Spleen (tissue), 11 donors: ENCODE data around the gene AQP12A. TPM values are rescaled to one million over a fixed set of nuclear protein-coding genes. Genes with fewer than 3 reads are reported as not detected.

Experiments used
- DNase-seq: peaks from one replicate; pipeline ENCODE4 v3.0.0-alpha.2; 2020
- H3K27ac ChIP-seq, 8 donors: fragments of 200-600 bp; sonication (generic) in 7 of 8; 1 replicate in 4 of 8; 2 replicates in 4 of 8; pipeline versions ENCODE4 v1.5.0 to v1.8.0; 2016 to 2021; ENCODE audit warnings: inconsistent platforms in 4 of 8, mild to moderate bottlenecking in 4 of 8, moderate library complexity in 1 of 8
- H3K27me3 ChIP-seq, 7 donors: fragments of 200-600 bp; sonication (generic) in 6 of 7; replicated peaks in 1 of 7; 1 replicate in 4 of 7; 2 replicates in 3 of 7; pipeline versions ENCODE4 v1.5.0 to v1.8.0; 2016 to 2021; ENCODE audit warnings: inconsistent platforms in 3 of 7, mild to moderate bottlenecking in 1 of 7
- H3K36me3 ChIP-seq, 6 donors: fragments of 200-600 bp; sonication (generic) in 5 of 6; 1 replicate in 4 of 6; 2 replicates in 2 of 6; pipeline versions ENCODE4 v1.5.0 to v1.8.0; 2016 to 2021; ENCODE audit warnings: inconsistent platforms in 2 of 6
- H3K4me1 ChIP-seq, 6 donors: fragments of 200-600 bp; sonication (generic) in 5 of 6; 1 replicate in 3 of 6; 2 replicates in 3 of 6; pipeline versions ENCODE4 v1.5.0 to v1.8.0; 2016 to 2021; ENCODE audit warnings: inconsistent platforms in 3 of 6
- H3K4me3 ChIP-seq, 8 donors: fragments of 200-600 bp; sonication (generic) in 7 of 8; 1 replicate in 4 of 8; 2 replicates in 4 of 8; pipeline versions ENCODE4 v1.5.0 to v1.8.0; 2016 to 2021; ENCODE audit warnings: inconsistent platforms in 4 of 8, mild to moderate bottlenecking in 4 of 8, moderate library complexity in 2 of 8
- H3K9me3 ChIP-seq, 8 donors: fragments of 200-600 bp; sonication (generic) in 7 of 8; 1 replicate in 4 of 8; 2 replicates in 4 of 8; pipeline versions ENCODE4 v1.5.0 to v1.8.0; 2016 to 2021; ENCODE audit warnings: inconsistent platforms in 4 of 8
- POLR2A ChIP-seq, 3 donors: fragments of 450-650 bp; IDR thresholded peaks; one replicate each; pipeline ENCODE4 v1.5.1; 2017; ENCODE audit warnings: antibody characterized with exemption in 3 of 3, mild to moderate bottlenecking in 1 of 3
- POLR2AphosphoS5 ChIP-seq, 3 donors: sonication (generic); formaldehyde crosslinking; IDR thresholded peaks; one replicate each; pipeline ENCODE4 v1.5.1; 2017; ENCODE audit warnings: antibody characterized with exemption in 3 of 3
- WGBS, 5 donors: extraction: QIAGEN DNeasy Blood & Tissue Kit in 3 of 5; methylation state at CpG; one replicate each; pipeline versions ENCODE4 v1.1.5 to v1.1.7; 2013 to 2018; 5-methylcytosine and 5-hydroxymethylcytosine counted together
- intact Hi-C: fragments of 100-400 bp; cut with DNase I; formaldehyde crosslinking; loops from one replicate; pipeline ENCODE4 v1.15.0; 2023; ENCODE audit warnings: low total_unique reads
- polyA plus RNA-seq, 3 donors: library from polyadenylated mRNA; stranded (reverse); fragments of 200-250 nt; gene quantifications; one replicate each; pipeline ENCODE4 v1.2.1, GENCODE V29; 2013
- total RNA-seq, 7 donors: library from RNA; depleted of rRNA in 3 of 7; stranded (reverse); fragments of >200 nt in 3 of 7; fragmentation: NEBNext Ultra II Directional in 4 of 7; extraction: Animal tissue kit (Norgen Biotek cat#: 25700) in 4 of 7; gene quantifications; one replicate each; pipeline versions ENCODE4 v1.1.0 to v1.2.1, GENCODE V29; 2016 to 2021
- TF ChIP-seq, protein P1 (sequence below), 11 experiments: fragments of 200-600 bp in 7 of 11; fragments of 450-650 bp in 4 of 11; sonication (generic) in 4 of 11; IDR thresholded peaks in 8 of 11; conservative IDR thresholded peaks in 3 of 11; 1 replicate in 7 of 11; 2 replicates in 4 of 11; pipeline versions ENCODE4 v1.4.0 to v1.8.0; 2016 to 2021; ENCODE audit warnings: antibody characterized with exemption in 11 of 11, inconsistent platforms in 4 of 11, mild to moderate bottlenecking in 1 of 11
- donor health status: healthy with polysubstance abuse.
- donor health status: DM: no; HTN: no; CAD: no; lungs with moderate emphysema.
- donor health status: DM: no; HTN: no; CAD: no.
- donor health status: Bipolar disorder and iron deficiency.
- donor health status: healthy.
- donor health status: DM: no; HTN: no; CAD: no.
- donor health status: DM: yes; HTN: yes; CAD: no.

AQP12A gene
- total and polyA plus RNA-seq, 10 donors, result 1.6 to 1.8 TPM; not detected in 8

DNA sequence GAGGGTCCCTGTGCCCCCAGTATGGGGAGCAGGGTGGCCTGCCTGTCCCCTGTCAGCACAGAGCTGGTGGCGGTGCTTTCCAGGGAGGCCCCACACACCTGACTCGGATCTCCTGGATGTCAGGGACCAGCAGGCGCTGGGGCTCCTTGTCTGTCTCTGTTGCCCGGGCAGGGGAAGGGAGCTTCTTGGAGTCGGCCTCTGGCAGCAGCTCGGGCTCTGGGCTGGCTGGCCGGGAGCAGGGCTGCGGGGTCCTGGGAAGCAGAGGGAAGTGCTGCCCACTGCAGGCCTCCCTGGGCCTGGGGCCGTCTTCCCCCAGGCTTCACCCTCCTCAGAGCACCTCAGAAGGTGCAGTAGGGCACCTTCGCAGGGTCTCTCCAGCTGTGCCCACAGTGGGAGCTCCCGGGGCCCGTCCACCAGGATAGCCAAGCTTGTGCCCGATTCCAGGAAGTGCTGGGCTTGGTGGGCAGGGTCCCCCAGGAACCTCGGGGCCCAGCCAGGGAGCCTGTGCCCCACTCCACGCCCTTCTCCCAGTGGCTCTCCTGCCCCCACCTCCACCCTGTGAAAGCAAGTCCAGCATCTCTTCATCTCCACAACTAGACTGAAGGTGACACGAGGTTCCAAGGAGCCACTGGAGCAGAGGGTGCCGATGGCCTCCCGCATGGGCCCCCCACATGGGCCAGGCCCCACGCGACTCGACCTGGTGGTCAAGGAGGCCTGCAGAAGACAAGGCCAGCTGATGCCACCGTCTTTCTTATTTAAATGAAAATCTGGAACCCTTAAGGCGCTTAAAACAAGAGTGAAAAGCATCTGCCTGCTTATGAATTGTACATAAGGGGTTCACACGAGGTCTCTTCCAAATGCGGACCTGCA, 28.2 kb downstream of the AQP12A start:
- Histone ChIP-seq H3K4me3 (no peak overlapping the region), H3K27me3 (peaks cover 0 to 19% (median 0%) of the 10 kb centered on the region in 7 donors), H3K4me1 (no peaks in the 10 kb centered on the region), H3K27ac (no peak overlapping the region), H3K36me3 (no peaks in the 10 kb centered on the region), H3K9me3 (no peaks in the 10 kb centered on the region)
- DNase-seq, result no peak
- intact Hi-C loops, result no loop called here
- 79 to 87% (median 83%) methylated on average over 19 to 25 of the region's 25 CpGs for WGBS, 5 donors
- TF ChIP-seq POLR2A (IDR thresholded peaks at IDR 0.05) (no peak), POLR2AphosphoS5 (IDR thresholded peaks at IDR 0.05) (no peak)
- TF ChIP-seq, protein P1, sequence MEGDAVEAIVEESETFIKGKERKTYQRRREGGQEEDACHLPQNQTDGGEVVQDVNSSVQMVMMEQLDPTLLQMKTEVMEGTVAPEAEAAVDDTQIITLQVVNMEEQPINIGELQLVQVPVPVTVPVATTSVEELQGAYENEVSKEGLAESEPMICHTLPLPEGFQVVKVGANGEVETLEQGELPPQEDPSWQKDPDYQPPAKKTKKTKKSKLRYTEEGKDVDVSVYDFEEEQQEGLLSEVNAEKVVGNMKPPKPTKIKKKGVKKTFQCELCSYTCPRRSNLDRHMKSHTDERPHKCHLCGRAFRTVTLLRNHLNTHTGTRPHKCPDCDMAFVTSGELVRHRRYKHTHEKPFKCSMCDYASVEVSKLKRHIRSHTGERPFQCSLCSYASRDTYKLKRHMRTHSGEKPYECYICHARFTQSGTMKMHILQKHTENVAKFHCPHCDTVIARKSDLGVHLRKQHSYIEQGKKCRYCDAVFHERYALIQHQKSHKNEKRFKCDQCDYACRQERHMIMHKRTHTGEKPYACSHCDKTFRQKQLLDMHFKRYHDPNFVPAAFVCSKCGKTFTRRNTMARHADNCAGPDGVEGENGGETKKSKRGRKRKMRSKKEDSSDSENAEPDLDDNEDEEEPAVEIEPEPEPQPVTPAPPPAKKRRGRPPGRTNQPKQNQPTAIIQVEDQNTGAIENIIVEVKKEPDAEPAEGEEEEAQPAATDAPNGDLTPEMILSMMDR (IDR thresholded peaks at IDR 0.05 in 8 of 11, conservative IDR thresholded peaks at IDR 0.05 in 3 of 11), result no peak

DNA sequence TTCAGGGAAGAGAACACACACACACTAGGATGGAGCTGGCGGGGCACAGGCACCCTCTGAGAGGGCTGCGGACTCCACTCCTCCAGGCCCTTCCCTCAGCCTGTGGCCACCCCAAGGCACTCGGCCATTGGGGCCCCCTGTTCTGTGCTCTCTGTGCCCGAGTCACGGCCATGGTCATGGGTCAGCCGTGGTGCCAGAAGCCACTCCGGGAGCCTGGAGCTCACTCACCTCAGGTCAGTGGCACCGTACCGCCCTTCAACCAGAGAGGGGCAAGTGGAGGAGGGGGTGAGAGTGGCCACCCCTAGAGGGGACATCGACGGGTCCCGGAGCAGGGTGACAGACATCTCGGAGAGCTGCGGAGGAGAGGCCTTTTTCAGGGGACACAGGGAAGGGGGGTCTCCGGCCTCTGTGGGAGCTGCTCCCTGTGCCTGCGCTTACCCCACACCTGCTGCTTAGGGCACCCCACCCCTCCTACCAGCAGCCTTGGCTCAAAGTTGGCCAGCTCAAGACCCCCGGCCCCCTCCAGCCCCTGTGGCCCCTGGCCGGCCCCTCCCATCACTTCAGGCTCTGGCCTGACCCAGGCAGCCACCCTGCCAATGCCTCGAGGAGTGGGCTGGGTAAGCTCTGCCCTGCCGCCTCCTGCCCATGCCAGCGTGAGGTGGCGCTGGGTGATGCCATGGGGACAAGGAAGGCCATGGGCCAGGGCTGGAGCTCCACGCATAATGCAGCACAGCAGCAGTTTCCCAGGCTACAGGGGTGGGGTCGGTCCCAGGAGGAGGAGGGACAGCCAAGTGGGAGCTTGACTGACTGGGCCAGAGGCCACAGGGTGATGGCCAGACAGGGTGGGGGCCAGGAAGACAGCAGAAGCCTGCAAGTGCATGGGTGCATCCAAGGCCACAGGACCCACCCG, 29.3 kb downstream of the AQP12A start:
- Histone ChIP-seq H3K9me3 (no peaks in the 10 kb centered on the region), H3K36me3 (no peaks in the 10 kb centered on the region), H3K27me3 (peaks cover 0 to 26% (median 0%) of the 10 kb centered on the region in 7 donors), H3K4me1 (no peaks in the 10 kb centered on the region), H3K4me3 (no peak overlapping the region), H3K27ac (no peak overlapping the region)
- 86 to 91% (median 87%) methylated on average over 16 to 25 of the region's 25 CpGs for WGBS, 5 donors
- DNase-seq, result no peak
- TF ChIP-seq, protein P1 (IDR thresholded peaks at IDR 0.05 in 8 of 11, conservative IDR thresholded peaks at IDR 0.05 in 3 of 11), result no peak
- TF ChIP-seq POLR2A (IDR thresholded peaks at IDR 0.05), result no peak
- TF ChIP-seq POLR2AphosphoS5 (IDR thresholded peaks at IDR 0.05), result no peak
- intact Hi-C loops, result no loop called here

DNA sequence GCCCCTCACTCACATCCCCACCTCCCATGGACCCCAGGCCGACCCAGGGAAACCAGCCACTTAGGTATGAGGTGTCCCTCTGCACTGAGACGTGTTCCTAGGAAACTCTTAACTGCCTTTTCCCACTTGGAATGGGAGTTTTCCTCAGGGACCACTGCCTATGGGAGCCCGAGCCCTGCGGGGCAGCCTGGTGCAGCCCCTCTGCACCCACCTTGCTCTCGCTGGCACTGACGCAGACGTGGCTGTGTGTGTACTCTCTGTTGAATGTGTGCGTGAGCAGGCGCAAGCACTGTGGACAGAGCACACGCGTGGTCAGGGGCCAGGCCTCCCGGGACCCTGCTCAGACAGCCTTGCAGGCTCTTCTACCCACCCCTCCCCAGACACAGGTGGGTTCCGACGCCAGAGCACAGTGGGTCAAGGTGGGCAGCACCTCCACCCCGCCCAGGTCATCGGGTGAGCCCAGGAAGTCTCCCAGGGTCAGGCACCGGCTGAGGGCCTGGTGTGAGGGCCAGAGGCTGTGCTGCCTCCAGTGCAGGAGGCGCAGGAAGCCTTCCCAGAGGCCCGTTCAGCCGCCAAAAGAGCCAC, 30.0 kb downstream of the AQP12A start:
- TF ChIP-seq POLR2AphosphoS5 (IDR thresholded peaks at IDR 0.05), result no peak
- no peak for TF ChIP-seq POLR2A (IDR thresholded peaks at IDR 0.05)
- TF ChIP-seq, protein P1 (IDR thresholded peaks at IDR 0.05 in 8 of 11, conservative IDR thresholded peaks at IDR 0.05 in 3 of 11), result no peak
- Histone ChIP-seq H3K4me1 (no peaks in the 10 kb centered on the region), H3K27me3 (peaks cover 0 to 26% (median 0%) of the 10 kb centered on the region in 7 donors), H3K4me3 (no peak overlapping the region), H3K9me3 (no peaks in the 10 kb centered on the region), H3K36me3 (no peaks in the 10 kb centered on the region), H3K27ac (no peak overlapping the region)
- DNase-seq, result no peak
- 82 to 90% (median 86%) methylated on average over 10 to 20 of the region's 20 CpGs for WGBS, 5 donors
- intact Hi-C loops, result no loop called here
